Upper lobe of left lung (tissue), 6 donors: ENCODE data around the gene BPIFB4. TPM values are rescaled to one million over a fixed set of nuclear protein-coding genes. Genes with fewer than 3 reads are reported as not detected.

Experiments used
- ATAC-seq, 2 donors: fragments of 200-7000 bp; cut with Tn5 transposase; one replicate each; pipeline ENCODE4 v1.9.1; 2022; ENCODE audit warnings: mild to moderate bottlenecking in 2 of 2, moderate library complexity in 2 of 2; ENCODE audit not compliant: low FRiP score in 2 of 2
- DNase-seq, 2 donors: peaks; one replicate each; pipeline ENCODE4 v3.0.0-alpha.2; 2019 to 2020
- H3K27ac ChIP-seq, 4 donors: fragments of 200-600 bp; sonication (generic); one replicate each; pipeline ENCODE4 v1.5.1; 2016 to 2019
- H3K27me3 ChIP-seq, 4 donors: fragments of 200-600 bp; sonication (generic); one replicate each; pipeline ENCODE4 v1.5.1; 2017 to 2019
- H3K36me3 ChIP-seq, 4 donors: fragments of 200-600 bp; sonication (generic); one replicate each; pipeline ENCODE4 v1.5.1; 2016 to 2019
- H3K4me1 ChIP-seq, 4 donors: fragments of 200-600 bp; sonication (generic); one replicate each; pipeline ENCODE4 v1.5.1; 2018 to 2019
- H3K4me3 ChIP-seq, 4 donors: fragments of 200-600 bp; sonication (generic); one replicate each; pipeline ENCODE4 v1.5.1; 2017 to 2019; ENCODE audit warnings: mild to moderate bottlenecking in 2 of 4, moderate library complexity in 1 of 4
- H3K9me3 ChIP-seq, 4 donors: fragments of 200-600 bp; sonication (generic); one replicate each; pipeline ENCODE4 v1.5.1; 2018 to 2019
- CTCF ChIP-seq, 6 experiments: fragments of 450-650 bp in 4 of 6; fragments of 200-600 bp in 2 of 6; sonication (generic) in 2 of 6; IDR thresholded peaks; one replicate each; pipeline ENCODE4 v1.5.1; 2016 to 2019; ENCODE audit warnings: antibody characterized with exemption in 6 of 6
- EP300 ChIP-seq, 4 donors: sonication (generic); formaldehyde crosslinking; IDR thresholded peaks; one replicate each; pipeline ENCODE4 v1.5.1; 2017; ENCODE audit warnings: antibody characterized with exemption in 4 of 4, control low read depth in 2 of 4
- POLR2A ChIP-seq, 4 donors: fragments of 450-650 bp; IDR thresholded peaks; one replicate each; pipeline ENCODE4 v1.5.1; 2016 to 2017; ENCODE audit warnings: antibody characterized with exemption in 4 of 4, mild to moderate bottlenecking in 2 of 4
- POLR2AphosphoS5 ChIP-seq, 2 donors: sonication (generic); formaldehyde crosslinking; IDR thresholded peaks; one replicate each; pipeline ENCODE4 v1.5.1; 2017; ENCODE audit warnings: antibody characterized with exemption in 2 of 2
- WGBS, 2 donors: methylation state at CpG; one replicate each; pipeline ENCODE4 v1.1.5; 2017 to 2018; 5-methylcytosine and 5-hydroxymethylcytosine counted together
- total RNA-seq, 6 donors: library from RNA; depleted of rRNA in 4 of 6; stranded (reverse); fragments of >200 nt in 4 of 6; gene quantifications; one replicate each; pipeline versions ENCODE4 v1.1.0 to v1.2.1, GENCODE V29; 2016 to 2021
- donor health status: DM: no; HTN: no; CAD: no; lungs with moderate emphysema.
- donor health status: DM: no; HTN: yes; CAD: no; lungs with severe emphysema.

The BPIFB4 gene
- total RNA-seq, 6 donors from 2014 or later: not detected

- 81 to 89% methylated on average over 4 of the region's 4 CpGs for WGBS, 2 donors
These were observed 7.1 kb upstream of the BPIFB4 start for GRCh38 chr20:33072362-33072761.

GRCh38 chr20:33072813-33073212 lies 6.6 kb upstream of the BPIFB4 start:
- H3K36me3 ChIP-seq: no peaks in the 10 kb centered on the region
- 87 to 88% methylated on average over 2 of the region's 2 CpGs for WGBS, 2 donors
- no peak for TF ChIP-seq POLR2A (IDR thresholded peaks at IDR 0.05)
- TF ChIP-seq POLR2AphosphoS5 (IDR thresholded peaks at IDR 0.05): no peak
- TF ChIP-seq CTCF (IDR thresholded peaks at IDR 0.05): no peak
- TF ChIP-seq EP300 (IDR thresholded peaks at IDR 0.05): no peak
- DNase-seq (no peak), ATAC-seq (no peak)
- H3K27ac ChIP-seq: no peak overlapping the region
- no peak overlapping the region for H3K4me3 ChIP-seq
- no peaks in the 10 kb centered on the region for H3K4me1 ChIP-seq
- no peaks in the 10 kb centered on the region for H3K9me3 ChIP-seq
- H3K27me3 ChIP-seq: no peaks in the 10 kb centered on the region

More at GRCh38 chr20:33072362-33072761, 7.1 kb upstream of the BPIFB4 start:
- no peak overlapping the region for H3K4me3 ChIP-seq
- H3K27me3 ChIP-seq: no peaks in the 10 kb centered on the region
- TF ChIP-seq POLR2A (IDR thresholded peaks at IDR 0.05) (no peak), EP300 (IDR thresholded peaks at IDR 0.05) (no peak), POLR2AphosphoS5 (IDR thresholded peaks at IDR 0.05) (no peak), CTCF (IDR thresholded peaks at IDR 0.05) (no peak)
- no peak for ATAC-seq
- no peaks in the 10 kb centered on the region for H3K36me3 ChIP-seq
- no peak overlapping the region for H3K27ac ChIP-seq
- H3K4me1 ChIP-seq: no peaks in the 10 kb centered on the region
- no peaks in the 10 kb centered on the region for H3K9me3 ChIP-seq
- DNase-seq: no peak

GRCh38 chr20:33074675-33075074 lies 4.8 kb upstream of the BPIFB4 start:
- no peak for DNase-seq
- no peak for TF ChIP-seq POLR2AphosphoS5 (IDR thresholded peaks at IDR 0.05)
- TF ChIP-seq CTCF (IDR thresholded peaks at IDR 0.05): no peak
- TF ChIP-seq POLR2A (IDR thresholded peaks at IDR 0.05): no peak
- no peak for ATAC-seq
- no peak overlapping the region for H3K4me3 ChIP-seq
- WGBS, 2 donors: 65 to 74% methylated on average over 2 of the region's 2 CpGs
- no peaks in the 10 kb centered on the region for H3K4me1 ChIP-seq
- H3K36me3 ChIP-seq: no peaks in the 10 kb centered on the region
- no peak overlapping the region for H3K27ac ChIP-seq
- H3K27me3 ChIP-seq: no peaks in the 10 kb centered on the region
- H3K9me3 ChIP-seq: no peaks in the 10 kb centered on the region

GRCh38 chr20:33075281-33075680 lies 4.2 kb upstream of the BPIFB4 start:
- TF ChIP-seq POLR2A (IDR thresholded peaks at IDR 0.05) (no peak), POLR2AphosphoS5 (IDR thresholded peaks at IDR 0.05) (no peak), EP300 (IDR thresholded peaks at IDR 0.05) (no peak), CTCF (IDR thresholded peaks at IDR 0.05) (no peak)
- no peaks in the 10 kb centered on the region for H3K27me3 ChIP-seq
- DNase-seq (no peak), ATAC-seq (no peak)
- no peaks in the 10 kb centered on the region for H3K9me3 ChIP-seq
- no peaks in the 10 kb centered on the region for H3K36me3 ChIP-seq
- no peak overlapping the region for H3K27ac ChIP-seq
- H3K4me1 ChIP-seq: no peaks in the 10 kb centered on the region
- 55 to 56% methylated on average over 6 of the region's 6 CpGs for WGBS, 2 donors
- H3K4me3 ChIP-seq: no peak overlapping the region

- Histone ChIP-seq H3K4me3 (no peak overlapping the region), H3K27me3 (no peaks in the 10 kb centered on the region), H3K4me1 (no peaks in the 10 kb centered on the region), H3K27ac (no peak overlapping the region), H3K36me3 (no peaks in the 10 kb centered on the region), H3K9me3 (no peaks in the 10 kb centered on the region)
- WGBS, 2 donors: 59 to 62% methylated on average over 3 to 6 of the region's 6 CpGs
- ATAC-seq: no peak
- DNase-seq: no peak
- TF ChIP-seq POLR2A (IDR thresholded peaks at IDR 0.05) (no peak), CTCF (IDR thresholded peaks at IDR 0.05) (peak in 1 of 6 experiments; percentile 19), EP300 (IDR thresholded peaks at IDR 0.05) (no peak), POLR2AphosphoS5 (IDR thresholded peaks at IDR 0.05) (no peak)
These were observed 2.6 kb upstream of the BPIFB4 start for GRCh38 chr20:33076662-33077372.
